Karpas-422 (cell line): ENCODE data around the gene LGALS3BP. TPM values are rescaled to one million over a fixed set of nuclear protein-coding genes. Genes with fewer than 3 reads are reported as not detected.
A peak's percentile ranks its signal among the peaks of the same experiment; 100 is the strongest.

Experiments
- DNase-seq: peaks from one replicate; pipeline ENCODE4 v3.0.0-alpha.2; 2015
- H2AFZ ChIP-seq: fragments of 200-600 bp; sonication (generic); 2 replicates; pipeline ENCODE4 v1.6.1; 2014; ENCODE audit warnings: antibody characterized with exemption, low read length, mixed read lengths
- H3K27ac ChIP-seq: fragments of 200-600 bp; sonication (generic); 2 replicates; pipeline ENCODE4 v1.5.1; 2014; ENCODE audit warnings: mild to moderate bottlenecking, low read length, moderate library complexity
- H3K27me3 ChIP-seq: fragments of 200-600 bp; sonication (generic); 2 replicates; pipeline ENCODE4 v1.6.1; 2014; ENCODE audit warnings: low read length, mixed read lengths
- H3K36me3 ChIP-seq: fragments of 200-600 bp; sonication (generic); 2 replicates; pipeline ENCODE4 v1.6.1; 2014; ENCODE audit warnings: low read length, mixed read lengths; ENCODE audit not compliant: insufficient read depth
- H3K4me1 ChIP-seq: fragments of 200-600 bp; sonication (generic); 2 replicates; pipeline ENCODE4 v1.6.1; 2014; ENCODE audit warnings: mild to moderate bottlenecking, low read length, mixed read lengths
- H3K4me2 ChIP-seq: fragments of 200-600 bp; sonication (generic); 2 replicates; pipeline ENCODE4 v1.6.1; 2014; ENCODE audit warnings: low read length, low read depth, mild to moderate bottlenecking; ENCODE audit not compliant: poor library complexity, severe bottlenecking
- H3K4me3 ChIP-seq: fragments of 200-600 bp; sonication (generic); 2 replicates; pipeline ENCODE4 v1.5.1; 2014; ENCODE audit warnings: mild to moderate bottlenecking, antibody characterized with exemption, low read length, mixed read lengths
- H3K79me2 ChIP-seq: fragments of 200-600 bp; sonication (generic); 2 replicates; pipeline ENCODE4 v1.6.1; 2014; ENCODE audit warnings: mild to moderate bottlenecking, low read length, mixed read lengths
- H3K9ac ChIP-seq: fragments of 200-600 bp; sonication (generic); 2 replicates; pipeline ENCODE4 v1.6.0; 2014; ENCODE audit warnings: low read length
- H3K9me2 ChIP-seq: fragments of 200-600 bp; sonication (generic), shearing (Covaris generic); replicated peaks from 2 replicates; pipeline ENCODE4 v1.6.0; 2014; ENCODE audit warnings: mild to moderate bottlenecking, low read length, moderate library complexity; ENCODE audit not compliant: insufficient read depth
- H3K9me3 ChIP-seq: fragments of 300-700, 200-600 bp; sonication (generic); 2 replicates; pipeline ENCODE4 v1.6.1; 2014; ENCODE audit warnings: low read length, mixed read lengths
- H4K20me1 ChIP-seq: fragments of 200-600 bp; sonication (generic); 2 replicates; pipeline ENCODE4 v1.6.1; 2014; ENCODE audit warnings: mild to moderate bottlenecking, antibody characterized with exemption, low read length, low read depth; ENCODE audit not compliant: insufficient read depth
- total RNA-seq: library from RNA; depleted of rRNA; stranded (reverse); fragments of >200 nt; shearing (Covaris generic); gene quantifications from 2 replicates; pipeline ENCODE4 v1.2.3, GENCODE V29; 2014; ENCODE audit warnings: low replicate concordance

LGALS3BP gene
- total RNA-seq, 1 experiment from 2014 or later, result 23.7 TPM

GRCh38 chr17:78981010-78981888, 1.5 kb upstream of the LGALS3BP start:
- Histone ChIP-seq H3K4me3 (no peak overlapping the region), H3K9me3 (no peaks in the 10 kb centered on the region), H3K27ac (no peak overlapping the region), H4K20me1 (no peaks in the 10 kb centered on the region), H3K9me2 (no peaks in the 10 kb centered on the region), H3K36me3 (no peaks in the 10 kb centered on the region), H3K9ac (no peak overlapping the region), H3K79me2 (no peaks in the 10 kb centered on the region), H3K4me1 (peaks cover 34% of the 10 kb centered on the region), H3K27me3 (no peaks in the 10 kb centered on the region), H2AFZ (no peak overlapping the region), H3K4me2 (no peak overlapping the region)
- no peak for DNase-seq

DNA sequence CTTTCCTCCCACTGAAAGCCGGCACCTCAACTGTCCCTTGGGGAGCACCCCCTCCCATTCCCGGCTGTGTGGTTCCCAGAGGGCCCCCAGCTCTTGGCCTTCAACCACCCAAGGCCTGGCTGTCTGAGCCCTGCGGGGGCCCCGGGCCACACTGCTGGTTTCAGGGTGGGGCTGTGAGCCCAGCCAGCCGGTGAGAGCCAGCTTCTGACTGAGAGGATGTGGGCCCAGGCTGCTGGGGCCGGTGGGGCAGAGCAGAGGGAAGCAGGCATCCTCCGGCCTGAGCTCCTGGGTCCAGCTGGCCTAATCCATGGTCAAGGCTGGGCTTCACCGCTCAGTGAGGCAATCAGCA, 875 bp upstream of the LGALS3BP start:
- Histone ChIP-seq H3K27me3 (no peaks in the 10 kb centered on the region), H3K4me2 (no peak overlapping the region), H3K4me1 (peaks cover 35% of the 10 kb centered on the region), H3K9ac (no peak overlapping the region), H3K9me3 (no peaks in the 10 kb centered on the region), H3K4me3 (no peak overlapping the region), H3K9me2 (no peaks in the 10 kb centered on the region), H3K79me2 (no peaks in the 10 kb centered on the region), H3K36me3 (no peaks in the 10 kb centered on the region), H4K20me1 (no peaks in the 10 kb centered on the region), H2AFZ (no peak overlapping the region), H3K27ac (no peak overlapping the region)
- no peak for DNase-seq

- peaks cover 41% of the 10 kb centered on the region for H3K4me1 ChIP-seq
- no peak overlapping the region for H3K4me3 ChIP-seq
- H3K9me3 ChIP-seq, result no peaks in the 10 kb centered on the region
- no peak overlapping the region for H3K27ac ChIP-seq
- H3K9me2 ChIP-seq, result no peaks in the 10 kb centered on the region
- H3K36me3 ChIP-seq, result no peaks in the 10 kb centered on the region
- peak overlapping the region; percentile 79 for H3K4me2 ChIP-seq
- no peak overlapping the region for H2AFZ ChIP-seq
- no peaks in the 10 kb centered on the region for H3K79me2 ChIP-seq
- H3K9ac ChIP-seq, result no peak overlapping the region
- DNase-seq, result no peak
- H4K20me1 ChIP-seq, result 0 out of 2 replicates have a peak, but pooled peaks cover 2% of the 10 kb centered on the region
- no peaks in the 10 kb centered on the region for H3K27me3 ChIP-seq
Measured at GRCh38 chr17:78977997-78978973, 1.4 kb downstream of the LGALS3BP start.

DNA sequence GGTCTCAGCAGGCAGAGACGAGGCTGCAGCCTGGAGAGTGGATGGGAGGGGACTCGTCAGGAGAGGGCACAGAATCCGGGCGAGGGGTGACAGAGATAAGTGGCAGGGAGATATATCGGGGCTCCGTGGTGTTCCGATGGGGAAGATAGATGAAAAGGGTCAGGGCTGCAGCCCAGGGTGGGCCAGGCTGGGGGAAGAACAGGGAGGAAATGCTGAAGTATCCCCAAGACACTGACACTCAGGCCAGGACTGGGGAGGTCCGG, 2.1 kb downstream of the LGALS3BP start:
- Histone ChIP-seq H3K79me2 (no peaks in the 10 kb centered on the region), H3K4me3 (peak overlapping the region; percentile 58; the same call in 1 of the 2 replicates), H3K9me2 (no peaks in the 10 kb centered on the region), H3K4me1 (peaks cover 41% of the 10 kb centered on the region), H3K27me3 (no peaks in the 10 kb centered on the region), H2AFZ (no peak overlapping the region), H3K9me3 (no peaks in the 10 kb centered on the region), H4K20me1 (0 out of 2 replicates have a peak, but pooled peaks cover 2% of the 10 kb centered on the region), H3K27ac (peak overlapping the region; percentile 51), H3K9ac (peak overlapping the region; percentile 71), H3K4me2 (peak overlapping the region; percentile 79), H3K36me3 (no peaks in the 10 kb centered on the region)
- DNase-seq, result no peak

- H3K79me2 ChIP-seq, result no peaks in the 10 kb centered on the region
- peak overlapping the region; percentile 58 for H3K4me3 ChIP-seq
- DNase-seq, result peak; percentile 92
- H3K27ac ChIP-seq, result peak overlapping the region; percentile 90
- H2AFZ ChIP-seq, result no peak overlapping the region; the same call in 1 of the 2 replicates
- H3K36me3 ChIP-seq, result no peaks in the 10 kb centered on the region
- peak overlapping the region; percentile 71 for H3K9ac ChIP-seq
- no peaks in the 10 kb centered on the region for H3K9me2 ChIP-seq
- peaks cover 41% of the 10 kb centered on the region for H3K4me1 ChIP-seq
- H3K27me3 ChIP-seq, result no peaks in the 10 kb centered on the region
- H3K9me3 ChIP-seq, result no peaks in the 10 kb centered on the region
- peak overlapping the region; percentile 79 for H3K4me2 ChIP-seq
- H4K20me1 ChIP-seq, result 0 out of 2 replicates have a peak, but pooled peaks cover 2% of the 10 kb centered on the region
Measured at GRCh38 chr17:78976907-78977680, 2.6 kb downstream of the LGALS3BP start.

DNA sequence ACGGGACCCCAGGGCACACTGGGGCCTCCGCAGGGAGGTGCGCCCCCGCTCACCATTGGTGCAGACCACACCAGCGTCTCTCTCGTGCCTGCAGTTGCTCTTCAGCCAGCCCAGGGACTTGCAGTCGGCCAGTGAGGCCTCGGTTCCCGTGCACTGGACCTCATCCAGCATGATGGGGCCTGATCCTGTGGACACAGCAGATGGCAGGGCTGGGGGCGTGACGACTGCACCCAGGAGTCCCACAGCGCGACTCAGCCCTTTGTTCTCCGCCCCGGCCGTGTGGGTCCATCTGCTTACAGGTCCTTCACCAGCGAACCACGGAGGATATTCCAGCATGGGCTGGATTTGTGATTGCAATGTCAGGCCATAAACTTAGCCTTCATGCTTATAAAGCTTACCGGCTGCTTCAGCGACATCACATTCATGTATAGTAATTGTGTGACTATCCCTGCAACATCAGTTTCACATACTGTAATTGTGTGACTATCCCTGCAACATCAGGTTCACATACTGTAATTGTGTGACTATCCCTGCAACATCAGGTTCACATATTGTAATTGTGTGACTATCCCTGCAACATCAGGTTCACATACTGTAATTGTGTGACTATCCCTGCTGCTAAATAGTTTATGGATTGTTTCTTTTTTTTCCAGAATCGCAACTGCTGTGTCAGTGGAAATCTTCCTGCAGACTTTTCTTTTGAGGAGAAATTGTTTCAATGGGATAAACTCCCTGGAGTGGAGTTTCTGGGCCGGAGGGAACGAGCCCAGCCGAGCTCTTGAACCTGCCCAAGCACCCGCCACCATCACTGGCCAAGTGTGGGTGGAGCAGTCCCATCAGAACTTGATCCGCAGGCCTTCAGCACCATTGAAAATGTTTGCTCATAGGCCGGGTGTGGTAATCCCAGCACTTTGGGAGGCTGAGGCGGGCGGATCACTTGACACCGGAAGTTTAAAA, 4.8 kb downstream of the LGALS3BP start:
- DNase-seq, result peak; percentile 84
- Histone ChIP-seq H3K9ac (peak overlapping the region; percentile 68), H3K9me2 (no peaks in the 10 kb centered on the region), H3K4me1 (peaks cover 41% of the 10 kb centered on the region), H3K4me3 (peak overlapping the region; percentile 58; the same call in 1 of the 2 replicates), H3K36me3 (no peaks in the 10 kb centered on the region), H2AFZ (peak overlapping the region; percentile 85), H3K79me2 (no peaks in the 10 kb centered on the region), H3K9me3 (no peaks in the 10 kb centered on the region), H4K20me1 (peaks cover 6% of the 10 kb centered on the region; the same call in 1 of the 2 replicates), H3K27ac (peak overlapping the region; percentile 90), H3K4me2 (peak overlapping the region; percentile 79), H3K27me3 (no peaks in the 10 kb centered on the region)

DNA sequence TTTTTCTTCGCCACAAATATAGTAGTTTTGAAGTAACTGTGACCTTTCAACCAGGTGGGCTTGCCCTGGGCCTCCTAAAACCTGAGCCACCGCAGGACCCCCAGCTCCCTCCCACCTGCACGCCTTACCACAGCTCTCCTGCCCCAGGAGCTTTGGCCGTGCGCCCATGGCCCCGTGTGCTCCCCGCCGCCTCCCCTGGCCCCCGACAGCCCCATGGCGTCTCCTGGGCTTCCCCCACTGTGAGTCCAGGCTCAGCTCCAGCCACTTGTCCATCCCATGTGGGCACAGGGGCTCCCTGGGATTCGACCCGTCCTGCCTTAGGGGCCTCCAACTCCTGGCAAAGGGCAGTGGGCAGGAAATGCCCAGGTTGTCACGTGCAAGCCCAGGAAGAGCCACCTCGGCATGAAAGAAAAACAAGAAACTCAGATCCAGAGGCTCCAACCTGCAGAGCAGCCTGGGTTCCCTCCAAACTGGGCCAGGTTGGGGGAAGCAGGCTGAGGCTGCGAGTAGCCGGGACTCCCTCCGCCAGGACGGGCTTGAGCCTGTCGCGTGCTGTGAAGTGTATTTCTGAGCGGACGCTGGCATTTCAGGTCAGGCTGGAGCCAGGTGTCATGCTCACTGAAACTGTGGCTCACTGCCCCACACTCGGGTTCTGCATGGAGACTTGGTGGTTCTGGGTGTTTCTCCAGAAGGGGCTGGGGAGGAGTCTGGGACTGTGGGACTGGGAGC, 5.8 kb downstream of the LGALS3BP start:
- Histone ChIP-seq H3K4me3 (no peak overlapping the region), H3K36me3 (no peaks in the 10 kb centered on the region), H2AFZ (no peak overlapping the region), H3K79me2 (no peaks in the 10 kb centered on the region), H3K9me3 (no peaks in the 10 kb centered on the region), H3K4me2 (no peak overlapping the region), H3K9ac (no peak overlapping the region), H4K20me1 (peaks cover 6% of the 10 kb centered on the region; the same call in 1 of the 2 replicates), H3K9me2 (no peaks in the 10 kb centered on the region), H3K27ac (no peak overlapping the region), H3K4me1 (peaks cover 38% of the 10 kb centered on the region), H3K27me3 (no peaks in the 10 kb centered on the region)
- no peak for DNase-seq
